ENCODE results near the gene TLX1. TPM values are rescaled to one million over a fixed set of nuclear protein-coding genes. Genes with fewer than 3 reads are reported as not detected.
A peak's percentile ranks its signal among the peaks of the same experiment; 100 is the strongest.

The TLX1 gene
- total RNA-seq, 1 donor: not detected

GRCh38 chr10:101136007-101136707 is 5.1 kb downstream of the TLX1 start:
- peak; percentile 73 for DNase-seq (ENCODE audit: insufficient read length, low spot score, missing footprints)
- no peak overlapping the region for H3K27ac ChIP-seq (ENCODE audit: low read depth, low read length)
- peaks cover 100% of the 10 kb centered on the region for H3K27me3 ChIP-seq (ENCODE audit: insufficient read depth, low read length)
- no peak overlapping the region for H2AFZ ChIP-seq (ENCODE audit: low read length)
- TF ChIP-seq CTCF (IDR thresholded peaks at IDR 0.05; ENCODE audit: extremely low read depth, low read depth, low read length): no peak
- no peaks in the 10 kb centered on the region for H3K4me1 ChIP-seq (ENCODE audit: insufficient read depth, low read length)
- H4K20me1 ChIP-seq (ENCODE audit: insufficient read depth, low read length): no peaks in the 10 kb centered on the region
- H3K79me2 ChIP-seq (ENCODE audit: insufficient read depth, low read length): no peaks in the 10 kb centered on the region
- no peaks in the 10 kb centered on the region for H3K36me3 ChIP-seq (ENCODE audit: insufficient read depth, low read length)
- no peaks in the 10 kb centered on the region for H3K9me3 ChIP-seq (ENCODE audit: low read depth, low read length)
- no peak overlapping the region for H3K4me2 ChIP-seq (ENCODE audit: insufficient read depth, low read length)
- H3K4me3 ChIP-seq (ENCODE audit: insufficient read depth, low read length): no peak overlapping the region

GRCh38 chr10:101136708-101137121 is 5.6 kb downstream of the TLX1 start:
- no peak overlapping the region for H3K4me2 ChIP-seq (ENCODE audit: insufficient read depth, low read length)
- H3K36me3 ChIP-seq (ENCODE audit: insufficient read depth, low read length): no peaks in the 10 kb centered on the region
- DNase-seq (ENCODE audit: insufficient read length, low spot score, missing footprints): peak; percentile 68
- H3K27ac ChIP-seq (ENCODE audit: low read depth, low read length): no peak overlapping the region
- no peaks in the 10 kb centered on the region for H3K4me1 ChIP-seq (ENCODE audit: insufficient read depth, low read length)
- no peaks in the 10 kb centered on the region for H4K20me1 ChIP-seq (ENCODE audit: insufficient read depth, low read length)
- H3K9me3 ChIP-seq (ENCODE audit: low read depth, low read length): no peaks in the 10 kb centered on the region
- no peaks in the 10 kb centered on the region for H3K79me2 ChIP-seq (ENCODE audit: insufficient read depth, low read length)
- no peak for TF ChIP-seq CTCF (IDR thresholded peaks at IDR 0.05; ENCODE audit: extremely low read depth, low read depth, low read length)
- H2AFZ ChIP-seq (ENCODE audit: low read length): no peak overlapping the region
- no peak overlapping the region for H3K4me3 ChIP-seq (ENCODE audit: insufficient read depth, low read length)
- H3K27me3 ChIP-seq (ENCODE audit: insufficient read depth, low read length): peaks cover 100% of the 10 kb centered on the region

GRCh38 chr10:101137271-101137670 is 6.2 kb downstream of the TLX1 start:
- peak; percentile 68 for DNase-seq (ENCODE audit: insufficient read length, low spot score, missing footprints)
- no peaks in the 10 kb centered on the region for H3K79me2 ChIP-seq (ENCODE audit: insufficient read depth, low read length)
- peaks cover 95% of the 10 kb centered on the region for H3K27me3 ChIP-seq (ENCODE audit: insufficient read depth, low read length)
- no peaks in the 10 kb centered on the region for H3K4me1 ChIP-seq (ENCODE audit: insufficient read depth, low read length)
- no peak for TF ChIP-seq CTCF (IDR thresholded peaks at IDR 0.05; ENCODE audit: extremely low read depth, low read depth, low read length)
- H3K4me2 ChIP-seq (ENCODE audit: insufficient read depth, low read length): no peak overlapping the region
- H4K20me1 ChIP-seq (ENCODE audit: insufficient read depth, low read length): no peaks in the 10 kb centered on the region
- no peak overlapping the region for H2AFZ ChIP-seq (ENCODE audit: low read length)
- no peaks in the 10 kb centered on the region for H3K9me3 ChIP-seq (ENCODE audit: low read depth, low read length)
- H3K27ac ChIP-seq (ENCODE audit: low read depth, low read length): no peak overlapping the region
- H3K36me3 ChIP-seq (ENCODE audit: insufficient read depth, low read length): no peaks in the 10 kb centered on the region
- no peak overlapping the region for H3K4me3 ChIP-seq (ENCODE audit: insufficient read depth, low read length)

- H3K4me1 ChIP-seq (ENCODE audit: insufficient read depth, low read length): peaks cover 7% of the 10 kb centered on the region
Observed at GRCh38 chr10:101138788-101139420, 7.8 kb downstream of the TLX1 start.

More at GRCh38 chr10:101138788-101139420, 7.8 kb downstream of the TLX1 start:
- H3K36me3 ChIP-seq (ENCODE audit: insufficient read depth, low read length): no peaks in the 10 kb centered on the region
- H3K9me3 ChIP-seq (ENCODE audit: low read depth, low read length): no peaks in the 10 kb centered on the region
- no peak for TF ChIP-seq CTCF (IDR thresholded peaks at IDR 0.05; ENCODE audit: extremely low read depth, low read depth, low read length)
- H3K79me2 ChIP-seq (ENCODE audit: insufficient read depth, low read length): no peaks in the 10 kb centered on the region
- peaks cover 87% of the 10 kb centered on the region for H3K27me3 ChIP-seq (ENCODE audit: insufficient read depth, low read length)
- no peaks in the 10 kb centered on the region for H4K20me1 ChIP-seq (ENCODE audit: insufficient read depth, low read length)
- no peak overlapping the region for H3K27ac ChIP-seq (ENCODE audit: low read depth, low read length)
- DNase-seq (ENCODE audit: insufficient read length, low spot score, missing footprints): no peak
- H2AFZ ChIP-seq (ENCODE audit: low read length): no peak overlapping the region
- H3K4me3 ChIP-seq (ENCODE audit: insufficient read depth, low read length): no peak overlapping the region
- H3K4me2 ChIP-seq (ENCODE audit: insufficient read depth, low read length): no peak overlapping the region
